Activated T-helper 2 cell treated with anti-CD3 and anti-CD28 coated beads, Interferon-gamma antibody, Interleukin-2, Interleukin-4, amounts not matched to agents 10 μg/mL and 5 μg/mL and 100 μg/mL, durations not matched to agents 14 hours and 24 hours and 36 hours (primary cell): ENCODE measurements around the gene MMP26. TPM values are rescaled to one million over a fixed set of nuclear protein-coding genes. Genes with fewer than 3 reads are reported as not detected.
"Not testable (repeated sequence)": the region's sequence is repeated elsewhere in the genome, so short reads cannot be mapped to it uniquely, and the experiment has no call there.

ENCODE experiments used
- DNase-seq: peaks from one replicate; pipeline ENCODE4 v3.0.0; 2021; ENCODE audit warnings: low spot score
- H3K27ac Mint-ChIP-seq: one replicate; pipeline ENCODE4 v1.8.0; 2021; ENCODE audit warnings: mixed read lengths
- H3K27me3 Mint-ChIP-seq: one replicate; pipeline ENCODE4 v1.8.0; 2021; ENCODE audit warnings: low read depth, mixed read lengths
- H3K36me3 Mint-ChIP-seq: one replicate; pipeline ENCODE4 v1.8.0; 2021; ENCODE audit warnings: low read depth, mixed read lengths
- H3K4me1 Mint-ChIP-seq: one replicate; pipeline ENCODE4 v1.8.0; 2021; ENCODE audit warnings: low read depth, mixed read lengths
- H3K4me3 Mint-ChIP-seq: one replicate; pipeline ENCODE4 v1.8.0; 2021; ENCODE audit warnings: low read depth, mild to moderate bottlenecking, moderate library complexity, mixed read lengths
- H3K9me3 Mint-ChIP-seq: one replicate; pipeline ENCODE4 v1.8.0; 2021; ENCODE audit warnings: mixed read lengths
- intact Hi-C: fragments of 100-400 bp; cut with micrococcal nuclease; formaldehyde crosslinking; loops from one replicate; pipeline ENCODE4 v1.15.1; 2023
- total RNA-seq: library from RNA; stranded (reverse); gene quantifications from 2 replicates; pipeline ENCODE4 v1.2.3, GENCODE V29; 2022

MMP26 gene
- total RNA-seq, 1 donor from 2014 or later: not detected

- Mint-ChIP-seq H3K9me3 (no peaks in the 10 kb centered on the region), H3K36me3 (no peaks in the 10 kb centered on the region), H3K27me3 (no peaks in the 10 kb centered on the region), H3K27ac (no peak overlapping the region), H3K4me3 (no peak overlapping the region), H3K4me1 (no peaks in the 10 kb centered on the region)
- no peak for DNase-seq
- intact Hi-C loops: no loop called here
Measured at GRCh38 chr11:4684631-4685285, 19.8 kb upstream of the MMP26 start.

DNA sequence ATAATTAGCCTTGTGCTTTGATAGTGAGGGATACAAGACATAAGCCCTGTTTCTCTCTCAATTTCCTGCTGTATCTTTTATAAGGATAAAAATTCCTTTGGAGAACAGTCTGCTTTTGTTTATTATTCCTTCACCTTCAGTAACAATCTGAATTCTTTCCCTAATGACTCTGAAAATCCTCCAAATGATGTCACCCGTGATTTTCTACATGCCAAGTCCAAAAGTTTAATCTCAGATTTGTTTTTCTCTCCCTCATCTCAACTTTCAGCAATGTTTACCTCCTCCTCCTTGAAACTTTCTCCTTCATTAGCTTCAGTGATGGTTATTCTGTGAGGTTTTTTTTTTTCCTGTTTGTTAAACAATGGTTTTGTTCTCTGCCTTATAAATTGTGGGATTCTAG is 9.1 kb upstream of the MMP26 start:
- Mint-ChIP-seq H3K27me3 (peaks cover 10% of the 10 kb centered on the region), H3K36me3 (no peaks in the 10 kb centered on the region), H3K4me1 (peaks cover 10% of the 10 kb centered on the region), H3K9me3 (no peaks in the 10 kb centered on the region), H3K27ac (no peak overlapping the region), H3K4me3 (no peak overlapping the region)
- DNase-seq: no peak
- intact Hi-C loops: no loop called here

DNA sequence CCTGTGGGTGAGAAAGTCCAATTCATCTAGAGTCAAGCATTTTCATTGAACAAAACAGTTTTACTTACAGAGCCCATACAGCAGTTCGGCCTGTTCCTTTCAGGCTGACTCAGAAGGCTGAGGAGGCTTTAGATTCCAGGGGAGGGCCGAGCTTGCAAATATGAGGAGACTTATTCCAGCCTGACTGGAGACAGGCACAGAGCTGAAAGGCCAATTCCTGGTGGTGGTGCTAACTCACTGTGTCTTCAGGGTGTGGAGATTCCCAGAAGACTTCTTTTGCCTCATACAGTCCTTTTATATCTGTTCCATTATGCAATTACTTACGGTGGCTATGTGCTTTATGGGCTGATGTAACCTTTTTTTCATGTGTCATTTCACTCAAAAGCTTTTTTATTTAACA is 7.0 kb upstream of the MMP26 start, which contains the start of gene OR51E2:
TSS of gene OR51E2 (minus strand) at position 269 of the 400 bp plus-strand sequence. CDS start 15,142 bp downstream, outside the sequence.
- peaks cover 10% of the 10 kb centered on the region for H3K4me1 Mint-ChIP-seq
- no peak within 1 kb of the TSS for H3K27ac Mint-ChIP-seq
- H3K9me3 Mint-ChIP-seq: no peaks in the 10 kb centered on the region
- DNase-seq: no peak
- H3K36me3 Mint-ChIP-seq: no peaks in the 10 kb centered on the region
- peaks cover 4% of the 10 kb centered on the region for H3K27me3 Mint-ChIP-seq
- H3K4me3 Mint-ChIP-seq: no peak within 1 kb of the TSS
- intact Hi-C loops: no loop called here

DNA sequence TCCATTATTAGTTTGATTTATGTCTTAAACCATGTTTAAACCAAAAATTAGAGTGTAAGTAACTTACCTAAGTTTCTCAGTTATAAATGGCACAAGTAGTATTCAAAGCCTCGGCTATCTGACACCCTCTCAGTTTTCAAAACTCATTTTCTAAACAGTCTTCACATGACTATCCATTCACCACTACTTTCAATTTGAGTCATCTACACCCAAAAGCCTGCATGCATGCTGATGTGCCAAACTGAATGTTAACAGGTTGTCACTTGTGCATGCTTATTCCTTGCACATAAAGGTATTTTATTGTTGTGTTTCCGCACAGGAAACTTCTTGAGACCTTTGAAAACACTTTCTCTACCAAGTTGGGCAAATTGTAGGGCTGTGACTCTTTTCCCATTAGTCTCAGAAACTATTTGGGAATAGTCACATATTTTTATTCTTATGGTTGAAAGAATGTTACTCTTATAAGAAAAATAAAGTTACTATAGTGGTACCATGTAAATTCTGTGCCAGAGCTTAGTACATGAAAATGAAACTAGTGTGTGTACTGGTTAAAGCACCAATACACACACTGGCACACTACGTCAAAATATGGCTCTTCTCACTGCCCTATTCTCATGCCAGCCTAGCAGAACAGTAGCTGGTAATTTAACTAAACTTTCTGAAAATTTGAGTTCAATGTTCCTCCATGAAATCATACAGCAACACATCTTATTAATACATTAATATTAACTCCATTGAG is 4.7 kb upstream of the MMP26 start:
- no peak overlapping the region for H3K4me3 Mint-ChIP-seq
- intact Hi-C loops: no loop called here
- H3K36me3 Mint-ChIP-seq: no peaks in the 10 kb centered on the region
- peaks cover 4% of the 10 kb centered on the region for H3K27me3 Mint-ChIP-seq
- no peak for DNase-seq
- no peaks in the 10 kb centered on the region for H3K9me3 Mint-ChIP-seq
- no peak overlapping the region for H3K27ac Mint-ChIP-seq
- peaks cover 10% of the 10 kb centered on the region for H3K4me1 Mint-ChIP-seq

DNA sequence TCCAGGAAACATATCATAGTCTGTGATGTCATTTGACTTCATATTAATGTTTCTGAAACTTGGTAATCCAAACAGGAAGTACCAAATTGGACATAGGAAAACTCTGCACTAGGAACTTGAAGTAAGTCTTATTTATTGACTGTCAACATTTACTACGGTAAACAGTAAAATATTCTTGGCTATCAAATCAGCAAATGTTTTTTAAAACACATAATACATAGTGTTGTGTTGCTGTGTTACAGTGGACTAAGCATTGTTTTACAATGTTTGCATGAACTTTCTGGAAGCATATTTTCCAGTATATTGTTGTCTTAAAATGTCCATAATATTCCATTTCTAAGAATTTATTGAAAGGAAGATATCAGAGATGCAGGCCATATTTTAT is 4.2 kb upstream of the MMP26 start:
- DNase-seq: no peak
- intact Hi-C loops: no loop called here
- Mint-ChIP-seq H3K27me3 (peaks cover 4% of the 10 kb centered on the region), H3K9me3 (no peaks in the 10 kb centered on the region), H3K4me1 (peaks cover 10% of the 10 kb centered on the region), H3K27ac (no peak overlapping the region), H3K36me3 (no peaks in the 10 kb centered on the region), H3K4me3 (no peak overlapping the region)

GRCh38 chr11:4704790-4705334 is 278 bp downstream of the MMP26 start:
- Mint-ChIP-seq H3K9me3 (no peaks in the 10 kb centered on the region), H3K27ac (no peak overlapping the region), H3K36me3 (no peaks in the 10 kb centered on the region), H3K27me3 (peaks cover 10% of the 10 kb centered on the region), H3K4me3 (no peak overlapping the region), H3K4me1 (peaks cover 3% of the 10 kb centered on the region)
- intact Hi-C loops: no loop called here
- no peak for DNase-seq

GRCh38 chr11:4713241-4713640 is 8.7 kb downstream of the MMP26 start:
- DNase-seq: no peak
- intact Hi-C loops: no loop called here
- H3K4me1 Mint-ChIP-seq: no peaks in the 10 kb centered on the region
- peaks cover 4% of the 10 kb centered on the region for H3K27me3 Mint-ChIP-seq
- H3K36me3 Mint-ChIP-seq: no peaks in the 10 kb centered on the region
- no peak overlapping the region for H3K4me3 Mint-ChIP-seq
- H3K9me3 Mint-ChIP-seq: no peaks in the 10 kb centered on the region
- no peak overlapping the region for H3K27ac Mint-ChIP-seq

GRCh38 chr11:4714300-4714699 is 9.7 kb downstream of the MMP26 start:
- no peak for DNase-seq
- Mint-ChIP-seq H3K27me3 (peaks cover 3% of the 10 kb centered on the region), H3K36me3 (no peaks in the 10 kb centered on the region)

GRCh38 chr11:4722616-4723534 is 18.3 kb downstream of the MMP26 start:
- intact Hi-C loops, H3K4me3 Mint-ChIP-seq: not testable (repeated sequence)

More at GRCh38 chr11:4714300-4714699, 9.7 kb downstream of the MMP26 start:
- no peak overlapping the region for H3K27ac Mint-ChIP-seq
- H3K4me3 Mint-ChIP-seq: no peak overlapping the region
- intact Hi-C loops: no loop called here
- no peaks in the 10 kb centered on the region for H3K9me3 Mint-ChIP-seq
- no peaks in the 10 kb centered on the region for H3K4me1 Mint-ChIP-seq

GRCh38 chr11:4727171-4727570 is 22.6 kb downstream of the MMP26 start:
- no peak overlapping the region for H3K27ac Mint-ChIP-seq
- H3K36me3 Mint-ChIP-seq: no peaks in the 10 kb centered on the region
- H3K4me1 Mint-ChIP-seq: no peaks in the 10 kb centered on the region
- no peaks in the 10 kb centered on the region for H3K9me3 Mint-ChIP-seq
- intact Hi-C loops: no loop called here
- H3K27me3 Mint-ChIP-seq: no peaks in the 10 kb centered on the region
- no peak overlapping the region for H3K4me3 Mint-ChIP-seq
- no peak for DNase-seq

More at GRCh38 chr11:4722616-4723534, 18.3 kb downstream of the MMP26 start:
- not testable (repeated sequence) for H3K36me3 Mint-ChIP-seq, H3K4me1 Mint-ChIP-seq, H3K27me3 Mint-ChIP-seq, DNase-seq, H3K27ac Mint-ChIP-seq, H3K9me3 Mint-ChIP-seq

DNA sequence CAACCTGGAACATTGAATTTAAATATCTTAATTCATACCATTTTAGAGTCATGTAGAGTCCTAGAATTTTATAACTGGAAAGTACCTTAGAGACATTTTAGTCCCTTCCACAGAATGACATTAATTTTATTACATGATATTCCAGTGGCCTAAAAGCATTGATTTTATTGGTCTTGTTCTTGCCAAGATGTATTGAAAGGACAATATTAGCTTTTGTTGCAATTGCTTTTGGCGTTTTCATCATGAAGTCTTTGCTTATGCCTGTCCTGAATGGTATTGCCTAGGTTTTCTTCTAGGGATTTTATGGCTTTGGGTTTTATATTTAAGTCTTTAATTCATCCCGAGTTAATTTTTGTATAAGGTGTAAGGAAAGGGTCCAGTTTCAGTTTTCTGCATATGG is 36.2 kb downstream of the MMP26 start:
- intact Hi-C loops: no loop called here
- Mint-ChIP-seq H3K9me3 (no peaks in the 10 kb centered on the region), H3K27ac (no peak overlapping the region), H3K36me3 (no peaks in the 10 kb centered on the region), H3K4me1 (no peaks in the 10 kb centered on the region), H3K27me3 (no peaks in the 10 kb centered on the region), H3K4me3 (no peak overlapping the region)
- DNase-seq: no peak

- no peaks in the 10 kb centered on the region for H3K27me3 Mint-ChIP-seq
- DNase-seq: no peak
- no peak overlapping the region for H3K27ac Mint-ChIP-seq
- H3K36me3 Mint-ChIP-seq: no peaks in the 10 kb centered on the region
- no peaks in the 10 kb centered on the region for H3K4me1 Mint-ChIP-seq
- no peaks in the 10 kb centered on the region for H3K9me3 Mint-ChIP-seq
- no peak overlapping the region for H3K4me3 Mint-ChIP-seq
- intact Hi-C loops: no loop called here
Measured at GRCh38 chr11:4748438-4748837, 43.9 kb downstream of the MMP26 start.
